SK-MEL-5 (cell line): ENCODE results near the gene ATAD3A. TPM values are rescaled to one million over a fixed set of nuclear protein-coding genes. Genes with fewer than 3 reads are reported as not detected.
A peak's percentile ranks its signal among the peaks of the same experiment; 100 is the strongest.
"Not testable (repeated sequence)": the region's sequence is repeated elsewhere in the genome, so short reads cannot be mapped to it uniquely, and the experiment has no call there.

ENCODE experiments used
- DNase-seq: peaks from one replicate; pipeline ENCODE4 v3.0.0-alpha.2; 2016; ENCODE audit warnings: low read depth, low spot score
- in situ Hi-C: cut with HindIII; loops from 2 replicates; pipeline ENCODE4 v1.10.0; 2016; ENCODE audit warnings: low sequenced_read_pairs, high pct_unique_total_duplicates, low pct_unique_long_range_greater_than_20kb
- total RNA-seq: library from RNA; depleted of rRNA; stranded (reverse); fragments of >200 nt; shearing (Covaris generic); gene quantifications from 2 replicates; pipeline ENCODE4 v1.2.3, GENCODE V29; 2014

Gene ATAD3A
- total RNA-seq, 1 experiment from 2014 or later: 36.5 TPM

DNA sequence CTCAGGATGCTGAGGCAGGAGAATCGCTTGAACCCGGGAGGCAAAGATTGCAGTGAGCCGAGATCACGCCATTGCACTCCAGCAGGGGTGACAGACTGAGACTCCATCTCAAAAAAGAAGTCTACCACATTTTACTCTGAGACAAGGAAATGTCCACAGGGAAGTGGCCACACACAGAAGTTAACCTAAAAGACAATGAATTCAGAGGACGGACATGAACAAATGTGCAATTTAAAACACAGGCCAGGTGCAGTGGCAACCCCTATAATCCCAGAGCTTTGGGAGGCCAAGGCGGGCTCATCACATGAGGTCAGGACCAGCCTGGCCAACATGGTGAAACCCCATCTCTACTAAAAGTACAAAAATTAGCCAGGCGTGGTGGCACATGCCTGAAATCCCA, 45.7 kb downstream of the ATAD3A start:
- DNase-seq, in situ Hi-C loops: not testable (repeated sequence)

DNA sequence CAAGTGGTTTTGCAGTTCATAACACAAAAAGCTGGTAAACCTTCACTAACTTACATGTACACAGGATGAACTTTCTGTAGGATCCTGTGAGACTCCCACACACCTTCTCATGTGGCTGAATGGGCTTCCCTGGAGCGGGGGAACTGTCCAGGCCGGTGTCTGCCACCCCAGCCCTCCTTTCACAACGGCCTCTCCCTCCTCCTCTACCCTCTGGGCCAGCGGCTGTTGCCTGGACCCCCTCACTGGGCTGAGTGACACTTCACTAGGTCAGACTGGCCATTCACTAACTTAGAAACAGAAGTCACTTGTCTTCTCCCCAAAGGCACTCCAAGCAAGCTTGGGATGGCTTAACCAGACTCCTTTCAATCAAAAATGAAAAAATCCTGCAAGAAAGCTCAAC, 46.6 kb downstream of the ATAD3A start:
- no peak for DNase-seq

DNA sequence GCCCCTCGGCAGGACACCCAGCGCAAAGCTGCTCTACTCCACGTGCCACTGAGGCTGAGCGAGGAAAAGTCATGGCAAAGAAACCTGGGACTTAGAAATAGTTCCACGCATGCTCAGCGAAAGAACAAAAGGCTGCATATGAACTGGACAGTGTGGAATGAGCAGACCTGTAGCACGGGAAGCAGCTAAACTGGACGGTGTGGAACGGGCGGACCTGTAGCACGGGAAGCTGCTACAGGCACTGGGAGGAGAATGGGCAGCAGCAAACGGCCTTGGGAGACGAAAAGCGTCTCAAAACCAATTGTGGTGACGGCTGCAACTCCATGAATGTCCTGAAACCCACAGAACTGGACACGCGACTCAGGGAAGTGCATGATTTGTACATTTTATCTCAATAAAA, 47.1 kb downstream of the ATAD3A start:
- DNase-seq: no peak
- in situ Hi-C loops: no loop called here

More for the DNA sequence above, 46.6 kb downstream of the ATAD3A start:
- in situ Hi-C loops: no loop called here

GRCh38 chr1:1560178-1560577, 48.2 kb downstream of the ATAD3A start:
- in situ Hi-C loops: no loop called here
- no peak for DNase-seq

DNA sequence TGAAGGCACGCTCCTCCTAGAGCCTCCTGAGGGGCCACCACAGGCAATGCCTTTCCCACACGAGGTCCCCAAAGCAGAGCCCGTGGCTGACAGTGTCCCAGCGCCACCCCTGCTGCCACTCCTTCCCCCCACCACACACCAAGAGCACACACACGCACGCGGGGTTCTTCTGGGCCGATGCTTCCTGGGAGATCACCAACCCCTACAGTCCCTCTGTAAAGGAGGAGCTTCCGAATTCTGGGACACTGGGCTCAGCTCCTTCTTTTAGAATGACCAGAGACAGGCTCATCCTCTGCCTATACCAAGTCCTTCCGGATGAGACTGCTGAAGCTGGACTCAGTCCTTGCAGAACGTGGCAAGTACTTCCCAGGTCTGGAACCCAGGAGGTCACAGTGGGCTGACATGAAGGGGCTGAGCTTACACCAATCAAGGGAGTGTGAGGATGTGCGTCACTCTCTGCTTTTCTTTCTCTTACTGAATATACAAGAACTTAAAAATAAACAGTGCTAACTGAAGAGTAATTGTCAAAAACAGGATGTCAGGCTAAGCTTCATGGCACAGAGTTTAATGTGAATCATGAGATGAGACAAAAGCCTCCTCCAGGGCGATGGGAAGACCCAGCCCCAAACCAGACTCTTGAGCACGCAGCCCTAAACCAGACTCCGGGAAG, 50.0 kb downstream of the ATAD3A start:
- in situ Hi-C loops: no loop called here
- no peak for DNase-seq

DNA sequence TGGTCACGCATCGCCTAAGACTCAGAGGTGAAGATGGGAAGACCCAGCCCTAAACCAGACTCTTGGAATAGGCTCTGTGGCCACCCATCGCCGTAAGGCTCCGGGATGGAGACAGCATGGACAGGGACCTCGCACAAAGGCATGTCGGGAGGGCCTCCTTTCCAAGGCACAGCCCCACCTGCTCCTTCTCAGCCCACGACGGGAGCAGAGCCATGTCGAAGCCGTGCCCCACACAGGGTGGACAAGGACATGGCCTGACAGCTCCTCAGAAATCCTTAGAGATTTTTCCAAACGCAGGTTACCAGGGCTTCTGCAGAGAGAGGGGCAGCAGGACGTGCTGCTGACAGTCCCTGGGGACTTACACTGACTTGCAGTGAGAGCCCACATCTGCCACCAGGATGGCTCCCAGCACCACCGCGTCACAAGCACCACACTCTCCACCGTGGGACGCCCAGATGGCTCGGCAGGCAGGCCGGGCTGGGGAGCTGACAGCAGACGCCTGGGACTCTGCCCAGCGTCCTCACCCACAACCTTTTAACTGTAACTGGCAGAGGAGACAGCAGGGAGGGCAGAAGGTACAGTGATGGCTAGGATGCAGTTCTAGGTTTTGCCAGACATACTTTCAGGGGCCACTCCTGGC, 50.7 kb downstream of the ATAD3A start:
- in situ Hi-C loops: no loop called here

DNA sequence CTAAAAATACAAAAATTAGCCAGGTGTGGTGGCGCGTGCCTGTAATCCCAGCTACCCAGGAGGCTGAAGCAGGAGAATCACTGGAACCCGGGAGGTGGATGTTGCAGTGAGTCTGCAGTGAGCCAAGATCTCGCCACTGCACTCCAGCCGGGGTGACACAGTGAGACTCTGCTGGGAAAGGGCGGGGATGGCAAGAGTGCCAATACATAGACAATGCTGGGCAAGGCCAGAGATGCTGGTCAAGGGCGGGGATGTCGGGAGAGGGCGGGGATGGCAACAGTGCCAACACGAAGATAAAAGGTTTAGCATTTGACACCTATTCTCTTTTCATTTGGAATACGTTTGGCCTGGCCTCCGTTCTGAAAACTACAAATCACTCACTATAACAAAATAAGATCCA, 51.7 kb downstream of the ATAD3A start:
- in situ Hi-C loops: no loop called here
- no peak for DNase-seq

More for the DNA sequence above, 50.7 kb downstream of the ATAD3A start:
- no peak for DNase-seq

DNA sequence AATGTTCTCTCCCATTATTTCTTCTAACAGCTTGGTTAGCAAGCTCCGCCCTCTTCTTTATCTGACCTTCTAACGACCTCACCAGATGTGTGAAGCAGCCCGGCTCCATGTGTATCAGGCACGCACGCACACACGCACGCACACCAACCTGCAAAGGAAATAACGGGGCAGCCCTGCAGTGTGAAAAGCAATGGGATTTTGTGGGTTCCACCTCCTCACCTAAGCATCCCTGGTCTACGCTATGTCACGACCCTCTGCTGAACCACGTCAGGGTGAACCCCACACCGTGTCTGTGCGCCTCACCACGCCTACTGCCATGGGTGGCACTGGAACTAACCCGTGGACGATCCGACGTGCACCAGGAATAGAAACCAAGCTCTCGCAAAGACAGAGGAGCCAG, 52.3 kb downstream of the ATAD3A start:
- DNase-seq: no peak
- in situ Hi-C loops: no loop called here

DNA sequence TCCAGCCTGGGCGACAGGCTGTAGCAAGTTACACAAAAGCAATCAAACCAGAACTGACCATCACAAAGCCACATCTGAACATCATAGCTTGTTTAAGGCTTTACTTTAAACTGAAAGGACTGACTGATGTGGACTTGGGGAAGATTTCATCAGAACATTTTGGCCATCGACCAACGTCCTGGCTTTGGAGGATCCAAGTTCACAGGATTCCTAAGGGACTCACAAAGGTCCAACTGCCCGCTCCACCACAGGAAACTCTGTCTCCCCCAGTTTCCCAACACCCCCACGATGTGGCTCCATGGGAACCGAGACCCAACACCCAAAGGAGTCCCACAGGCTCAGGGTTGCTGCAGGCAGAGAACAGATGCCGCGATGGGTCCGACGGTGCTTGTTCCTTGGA, 53.4 kb downstream of the ATAD3A start:
- in situ Hi-C loops: no loop called here
- DNase-seq: no peak

- in situ Hi-C loops: no loop called here
- peak; percentile 78 for DNase-seq
These were observed 55.4 kb downstream of the ATAD3A start for GRCh38 chr1:1567152-1567875.

DNA sequence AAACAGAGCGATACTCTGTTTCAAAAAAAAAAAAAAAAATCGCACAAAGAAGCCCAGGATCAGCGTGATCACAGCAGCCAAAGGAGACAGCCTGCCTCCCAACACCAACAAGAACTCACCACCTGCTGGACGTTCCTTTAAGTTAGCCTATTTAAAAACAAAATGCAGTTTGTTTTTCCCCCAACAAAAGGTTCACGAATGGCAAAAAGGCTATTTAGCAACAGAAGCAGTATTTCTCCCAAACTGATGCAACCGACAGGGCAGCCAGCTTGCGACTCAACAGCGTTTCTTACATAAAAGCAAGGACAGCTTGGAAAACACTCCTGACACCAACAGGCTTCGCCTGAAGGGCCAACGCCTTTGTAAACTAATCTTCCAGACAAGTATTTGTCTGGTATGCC, 55.9 kb downstream of the ATAD3A start:
- in situ Hi-C loops: no loop called here
- peak; percentile 58 for DNase-seq

- in situ Hi-C loops: no loop called here
- no peak for DNase-seq
These were observed 57.4 kb downstream of the ATAD3A start for GRCh38 chr1:1569341-1569740.

DNA sequence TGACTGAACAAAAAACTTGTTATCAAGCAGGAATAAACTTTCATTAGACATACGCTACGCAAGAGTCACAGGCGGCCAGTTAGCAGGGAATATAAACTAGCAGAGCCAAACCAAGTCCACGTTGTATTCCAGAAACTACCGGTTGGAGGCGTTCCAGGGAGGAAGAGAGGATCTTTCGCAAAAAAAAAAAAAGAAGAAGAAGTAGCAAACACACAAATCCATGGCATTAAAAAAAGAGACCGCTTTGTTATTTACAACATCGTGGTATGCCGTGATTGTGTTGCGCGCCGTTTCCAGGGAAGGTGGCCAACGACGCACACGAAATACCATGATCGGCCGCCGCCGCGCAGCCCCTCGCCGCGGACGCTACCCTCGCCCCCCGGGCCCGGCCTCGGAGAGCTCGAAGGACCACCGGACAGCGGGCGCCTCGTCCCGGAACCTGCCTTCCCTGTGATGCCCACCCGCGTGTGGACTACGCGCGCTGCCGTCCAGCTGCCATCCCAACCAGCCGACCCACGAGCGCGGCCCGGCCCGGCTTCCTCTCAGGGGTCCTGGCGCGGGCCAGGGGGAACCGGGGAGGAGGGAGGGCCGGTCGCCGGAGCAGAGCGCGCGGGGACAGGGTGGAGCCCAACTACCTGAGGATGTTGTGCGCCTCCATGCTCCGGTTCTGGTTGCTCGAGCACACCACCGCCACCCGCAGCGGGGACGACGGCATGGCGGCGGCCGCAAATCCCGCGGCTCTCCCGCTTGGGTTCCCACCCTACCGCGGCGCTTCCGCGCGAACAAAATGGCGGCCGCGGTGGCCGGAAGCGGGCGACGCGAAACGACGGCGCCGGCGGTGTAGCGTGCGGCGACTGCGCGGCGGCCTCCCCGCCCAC, 62.1 kb downstream of the ATAD3A start:
- in situ Hi-C loops: no loop called here
- DNase-seq: peak; percentile 62

DNA sequence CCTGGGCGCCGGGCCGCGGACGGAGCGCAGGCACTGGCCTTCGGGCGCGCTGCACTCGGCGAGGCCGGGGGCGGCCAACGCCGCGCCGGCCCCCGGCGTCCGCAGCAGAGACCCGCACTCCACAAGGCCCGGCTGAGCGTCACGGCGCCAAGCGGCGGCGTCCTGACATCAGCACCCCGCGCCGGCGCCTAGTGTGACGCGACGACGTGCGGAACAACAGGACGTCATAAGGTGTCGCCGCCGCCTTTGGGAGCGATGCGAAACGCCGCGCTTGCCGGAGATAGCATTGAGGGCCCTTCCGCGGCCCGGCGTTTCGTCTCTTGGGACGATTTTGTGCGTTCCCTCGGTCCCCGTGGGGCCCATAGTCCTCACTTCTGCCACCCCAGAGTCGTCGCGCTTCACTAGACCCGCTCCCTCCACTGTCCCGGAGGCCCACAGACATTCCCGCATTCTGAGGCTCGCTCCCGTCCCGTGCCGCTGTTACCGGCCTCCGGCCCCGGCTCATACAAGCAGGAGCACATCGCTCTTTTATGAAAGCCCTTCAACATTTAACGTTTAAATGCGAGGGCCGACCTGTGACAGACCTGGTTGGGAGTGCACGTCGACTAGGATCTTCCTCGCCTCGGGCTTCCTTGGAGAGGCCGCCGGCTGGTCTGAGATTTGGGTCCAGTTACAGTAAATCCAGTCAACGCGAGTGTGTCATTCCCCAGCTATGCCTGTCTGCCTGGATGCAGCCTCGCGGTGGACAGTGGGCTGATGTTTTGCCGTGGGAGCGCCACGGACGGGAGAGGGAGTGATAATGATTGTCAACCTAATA, 63.0 kb downstream of the ATAD3A start, which contains the start of gene SSU72:
Gene SSU72 (minus strand): TSS at position 143 of the 817 bp plus-strand sequence. CDS start 306 bp downstream, outside the sequence.
- peak; percentile 87 for DNase-seq
- in situ Hi-C loops: no loop called here

DNA sequence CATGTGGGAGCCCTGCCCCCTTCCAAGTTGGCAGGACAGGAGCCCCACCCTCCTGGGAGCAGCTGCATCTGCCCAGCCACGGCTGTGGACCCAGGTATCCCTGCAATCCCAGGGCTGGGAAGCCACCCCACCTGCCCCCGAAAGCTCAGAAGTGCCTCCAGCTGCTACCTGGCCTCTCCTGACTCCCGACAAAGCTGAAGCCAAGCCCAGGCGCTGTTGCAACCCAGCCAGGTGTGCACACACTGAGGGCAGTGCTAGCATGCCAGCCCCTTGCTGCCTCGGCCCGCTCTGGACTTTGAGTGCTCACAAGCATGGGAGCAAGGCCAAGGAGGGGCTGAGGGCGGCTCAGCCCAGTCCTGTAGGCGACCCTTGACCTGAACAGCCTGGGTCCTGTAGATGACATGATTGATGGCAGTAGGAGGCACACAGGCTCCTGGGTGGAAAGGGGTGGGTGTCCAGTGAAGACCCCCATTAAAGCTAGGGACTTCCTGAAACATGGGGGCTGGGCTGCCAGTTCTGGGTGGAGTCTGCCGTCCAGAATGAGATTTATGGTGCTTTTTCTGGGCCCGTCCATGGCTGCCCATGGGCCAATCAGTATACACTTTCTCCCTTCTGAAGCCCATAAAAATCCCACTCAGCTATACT, 65.5 kb downstream of the ATAD3A start:
- in situ Hi-C loops: no loop called here
- no peak for DNase-seq

DNA sequence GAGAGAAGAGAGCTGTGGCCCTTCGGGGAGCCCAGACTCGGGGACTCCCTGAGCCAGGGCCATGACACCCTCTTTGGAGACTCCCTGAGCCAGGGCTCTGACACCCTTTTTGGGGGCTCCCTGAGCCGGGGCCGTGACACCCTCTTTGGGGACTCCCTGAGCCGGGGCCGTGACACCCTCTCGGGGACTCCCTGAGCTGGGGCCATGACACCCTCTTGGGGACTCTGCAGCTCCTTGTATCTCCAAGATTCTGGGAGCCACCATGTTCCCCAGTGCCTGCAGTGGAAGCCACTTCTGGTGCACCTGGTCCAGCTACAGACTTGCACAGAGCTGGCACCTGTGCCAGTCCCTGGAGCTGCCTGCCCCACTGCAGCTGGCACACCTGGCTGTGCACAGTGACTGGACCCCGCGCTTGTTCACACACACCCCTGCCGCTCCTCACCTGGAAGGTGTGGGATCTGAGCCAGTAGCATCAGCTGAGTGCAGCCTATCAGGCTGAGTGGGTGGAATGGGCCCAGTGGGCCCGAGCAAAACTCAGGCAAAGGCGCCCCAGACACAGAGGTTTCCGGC, 66.5 kb downstream of the ATAD3A start:
- no peak for DNase-seq
- in situ Hi-C loops: no loop called here
